Erythroblast (primary cell): ENCODE data around the gene MAML2.

Experiments used
- DNase-seq, 2 experiments: peaks; one replicate each; lab custom pipeline; 2025; lab: John Stamatoyannopoulos, UW
- GATA1 ChIP-seq: IDR thresholded peaks from 2 replicates; pipeline ENCODE4 v1.6.1; 2011; ENCODE audit warnings: low read depth, mild to moderate bottlenecking, control low read depth, low read length, moderate library complexity
- POLR2A ChIP-seq: IDR thresholded peaks from 2 replicates; pipeline ENCODE4 v1.6.1; 2011; ENCODE audit warnings: mild to moderate bottlenecking, low read length

Gene MAML2

DNA sequence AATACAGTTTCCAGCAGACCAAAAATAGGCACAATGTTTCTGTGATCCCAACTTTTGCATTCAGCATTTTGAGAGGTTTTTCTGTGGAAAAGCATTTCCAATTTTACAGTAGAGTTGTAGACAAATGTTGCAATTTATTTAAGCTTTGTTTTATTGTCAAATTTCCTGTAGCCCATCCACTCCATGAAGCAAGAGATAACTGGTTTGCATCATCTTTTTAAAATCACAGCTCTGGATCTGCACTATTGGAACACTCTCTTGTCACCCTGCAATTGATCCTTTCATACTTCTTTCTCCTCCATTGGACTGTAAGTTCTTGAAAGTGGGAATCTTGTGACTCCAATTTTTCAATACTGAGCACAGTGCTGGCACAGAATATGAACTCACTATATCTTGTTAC lies 86.0 kb downstream of the MAML2 start:
- no peak for TF ChIP-seq GATA1
- no peak for TF ChIP-seq POLR2A
- no peak for DNase-seq

DNA sequence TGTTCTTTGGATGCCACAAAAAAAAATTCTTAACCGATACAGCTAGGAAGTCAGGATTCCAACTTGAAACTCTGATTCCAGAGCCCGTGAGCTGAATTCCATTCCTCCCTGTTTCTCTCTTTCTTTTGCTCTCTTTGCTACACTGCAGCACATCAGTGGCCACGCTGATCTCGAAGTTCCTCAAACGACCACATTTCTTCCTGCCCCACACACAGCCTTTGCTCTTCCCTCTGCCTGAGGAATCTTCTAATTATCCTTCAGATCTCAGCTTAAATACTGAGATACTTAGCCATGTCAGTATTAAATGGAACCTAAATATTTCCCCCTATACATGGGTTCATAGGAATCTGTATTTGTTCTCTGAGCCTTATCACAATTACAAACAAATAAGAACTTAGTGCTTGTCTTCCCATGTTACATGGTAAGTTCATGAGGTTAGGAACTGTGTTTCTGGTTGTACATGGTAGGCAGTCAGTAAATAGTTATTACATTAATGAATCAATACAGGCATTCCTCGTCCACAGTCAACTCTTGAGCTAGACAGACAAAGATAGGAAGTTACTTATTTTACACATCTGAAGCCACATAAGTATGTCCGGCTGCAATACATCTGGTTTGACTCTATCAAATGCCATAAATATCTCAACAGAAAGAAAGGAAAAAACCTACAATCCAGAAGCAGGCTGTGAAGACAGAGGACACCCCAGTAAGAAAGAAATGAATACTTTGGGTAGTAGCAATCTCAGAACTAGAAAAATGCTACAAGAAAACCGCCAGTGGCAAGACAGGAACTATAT lies 86.6 kb downstream of the MAML2 start:
- no peak for TF ChIP-seq GATA1
- no peak for TF ChIP-seq POLR2A
- no peak for DNase-seq

DNA sequence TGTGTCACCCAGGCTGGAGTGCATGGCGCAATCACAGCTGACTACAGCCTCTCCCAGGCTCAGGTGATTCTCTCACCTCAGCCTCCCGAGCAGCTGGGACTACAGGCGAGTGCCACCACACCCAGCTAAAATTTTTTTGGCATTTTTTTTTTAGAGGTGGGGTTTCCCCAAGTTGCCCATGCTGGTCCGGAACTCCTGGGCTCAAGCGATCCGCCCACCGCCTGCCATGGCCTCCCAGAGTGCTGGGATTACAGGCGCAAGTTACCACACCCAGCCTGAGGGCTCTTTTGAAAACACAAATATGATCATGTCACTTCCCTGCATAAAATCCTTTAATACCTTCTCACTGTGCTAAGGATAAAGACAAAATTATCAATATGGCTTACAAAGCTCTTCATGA lies 88.1 kb downstream of the MAML2 start:
- no peak for DNase-seq
- TF ChIP-seq POLR2A (no peak), GATA1 (no peak)

DNA sequence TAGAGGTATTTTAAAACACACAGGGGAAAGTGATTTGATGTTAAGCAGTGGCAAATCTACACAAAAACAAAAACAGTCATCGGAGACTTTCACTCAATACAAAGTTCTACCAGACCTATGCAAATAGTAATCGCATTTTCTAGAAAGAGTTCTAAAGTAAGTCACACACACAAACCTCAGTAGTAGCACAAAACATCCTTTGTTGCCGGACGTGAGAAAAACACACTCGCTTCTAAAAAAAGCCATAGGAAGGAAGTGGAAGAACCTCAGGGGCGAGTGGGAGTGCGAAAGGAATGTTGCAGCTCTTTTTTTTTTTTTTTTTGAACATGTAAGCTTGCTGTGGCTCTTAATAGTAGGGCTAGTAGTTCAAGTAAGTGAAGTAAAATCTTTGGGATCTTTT lies 88.9 kb downstream of the MAML2 start:
- TF ChIP-seq GATA1: no peak
- no peak for TF ChIP-seq POLR2A
- DNase-seq: no peak

DNA sequence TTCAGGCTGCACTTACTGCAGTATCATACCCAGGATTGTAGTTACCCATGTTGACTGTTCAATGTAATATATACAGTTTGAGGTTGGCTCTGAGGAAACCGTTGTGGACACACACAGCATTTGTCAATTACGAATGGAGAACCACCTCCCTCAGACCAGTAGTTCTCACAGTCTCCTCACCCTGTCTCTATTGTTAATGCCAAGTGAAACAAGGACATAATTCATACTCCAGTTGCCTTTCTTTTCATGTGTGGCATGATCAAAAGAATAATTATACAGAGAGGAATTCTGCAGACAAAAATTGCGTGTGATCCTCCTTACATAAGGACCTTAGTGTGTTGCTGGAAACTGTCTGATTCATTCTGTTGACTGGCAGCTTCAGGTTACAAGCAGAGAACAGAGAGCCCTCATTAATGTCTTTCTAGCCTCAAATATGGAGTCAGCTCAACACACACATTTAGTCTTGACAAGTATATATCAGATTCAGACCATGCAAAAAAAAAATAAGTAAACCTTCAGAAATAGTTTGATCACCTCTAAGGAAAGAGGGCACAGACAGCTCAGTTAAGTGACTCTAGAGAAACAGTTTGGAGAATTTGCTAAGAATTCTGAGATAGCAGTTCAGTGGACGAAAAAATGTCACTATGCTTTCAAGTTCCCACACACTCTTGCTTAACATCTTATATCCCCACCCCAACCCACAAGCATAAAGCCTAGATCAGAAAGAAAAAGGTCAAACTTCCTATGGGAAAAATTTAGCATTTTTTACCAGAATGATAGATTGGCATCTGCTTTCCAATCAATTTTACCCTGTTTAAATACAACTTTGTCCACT lies 96.1 kb downstream of the MAML2 start:
- no peak for DNase-seq
- no peak for TF ChIP-seq POLR2A

DNA sequence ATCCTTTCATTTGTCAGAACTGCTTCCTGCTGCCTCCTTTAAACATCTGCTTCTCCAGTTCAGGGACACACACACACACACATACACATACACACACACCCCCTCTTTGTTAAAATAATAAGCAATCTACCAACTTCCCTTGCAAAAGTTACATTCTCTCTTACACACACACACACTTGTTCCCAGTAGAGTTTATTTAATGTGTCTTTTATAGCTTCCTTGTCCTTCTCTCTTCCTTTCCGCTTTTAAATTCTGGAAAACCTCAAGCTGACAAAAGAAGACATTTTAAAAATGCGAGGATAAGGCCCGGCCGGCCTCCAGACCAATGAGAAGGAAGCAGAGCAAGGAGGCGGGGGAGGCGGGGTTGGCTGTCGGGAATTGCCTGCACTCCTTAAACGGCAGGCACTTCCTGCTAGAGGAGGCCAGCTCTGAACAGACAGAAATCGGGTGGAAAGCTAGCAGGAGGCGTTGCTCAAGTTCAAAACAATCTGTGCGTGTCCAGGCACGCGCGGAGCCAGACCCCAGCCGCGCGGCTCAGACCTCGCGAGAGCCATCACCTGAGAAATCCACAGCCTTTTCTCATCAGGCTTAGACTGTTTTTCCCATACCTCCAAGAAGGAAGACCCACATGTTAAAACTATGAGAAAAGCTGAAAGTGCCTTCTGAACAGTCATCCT lies 99.9 kb downstream of the MAML2 start:
- peak; percentile 17 for TF ChIP-seq POLR2A
- no peak for TF ChIP-seq GATA1
- DNase-seq: peak; percentile 77 to 85

DNA sequence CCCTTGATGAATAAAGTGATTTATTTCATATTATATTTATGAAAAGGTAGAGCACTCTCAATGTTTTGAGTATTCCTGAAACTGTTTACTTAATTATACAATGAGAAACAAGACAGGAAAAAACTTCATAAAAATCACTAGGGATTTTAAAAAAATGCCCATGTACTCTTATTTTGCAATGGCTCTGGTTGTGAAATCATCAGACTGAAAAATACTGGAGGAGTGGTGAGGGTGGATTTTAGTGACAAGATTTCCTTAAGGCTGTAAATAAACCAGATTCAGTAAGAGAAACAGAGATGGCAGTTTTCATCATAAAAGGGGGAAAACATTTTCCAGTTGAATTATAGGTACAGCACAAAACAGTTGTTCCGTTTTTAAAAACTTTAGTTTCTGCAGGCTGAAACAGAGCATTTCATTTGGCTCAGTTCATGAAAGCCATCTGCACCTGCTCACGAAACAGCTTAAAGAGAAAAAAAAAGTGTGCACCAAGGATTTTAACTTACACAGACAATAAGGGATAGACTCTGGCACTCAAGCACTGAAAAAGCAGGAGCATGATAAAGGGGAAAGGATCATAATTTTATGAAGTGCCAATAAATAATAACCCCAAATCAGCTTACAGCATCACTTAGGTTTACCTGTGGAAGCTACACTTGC lies 100.7 kb downstream of the MAML2 start:
- TF ChIP-seq GATA1 (no peak), POLR2A (no peak)
- no peak for DNase-seq

DNA sequence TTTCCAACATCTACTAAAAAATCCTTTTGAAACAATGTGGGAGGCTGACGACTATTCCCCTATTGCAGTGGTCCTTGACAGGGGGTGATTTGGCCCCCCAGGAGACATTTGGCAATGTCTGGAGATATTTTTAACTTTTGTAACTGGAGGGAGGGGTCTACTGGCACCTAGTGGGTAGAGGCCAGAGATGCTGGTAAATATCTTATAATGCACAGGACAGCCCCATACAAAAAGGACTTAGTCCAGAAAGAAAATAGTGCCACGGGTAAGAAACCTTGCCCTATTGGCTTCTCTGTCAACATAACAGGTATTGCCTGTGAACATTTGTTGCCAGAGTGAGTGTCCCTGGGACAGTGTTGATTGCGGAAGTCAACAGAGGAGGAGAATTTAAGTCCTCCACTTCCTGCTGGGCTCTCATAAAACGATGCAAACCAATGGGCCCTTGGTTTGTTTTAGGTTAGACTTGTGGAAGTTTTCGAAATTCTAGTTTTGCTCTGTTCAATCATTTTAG lies 101.6 kb downstream of the MAML2 start:
- no peak for TF ChIP-seq GATA1
- TF ChIP-seq POLR2A: no peak
- DNase-seq: no peak

DNA sequence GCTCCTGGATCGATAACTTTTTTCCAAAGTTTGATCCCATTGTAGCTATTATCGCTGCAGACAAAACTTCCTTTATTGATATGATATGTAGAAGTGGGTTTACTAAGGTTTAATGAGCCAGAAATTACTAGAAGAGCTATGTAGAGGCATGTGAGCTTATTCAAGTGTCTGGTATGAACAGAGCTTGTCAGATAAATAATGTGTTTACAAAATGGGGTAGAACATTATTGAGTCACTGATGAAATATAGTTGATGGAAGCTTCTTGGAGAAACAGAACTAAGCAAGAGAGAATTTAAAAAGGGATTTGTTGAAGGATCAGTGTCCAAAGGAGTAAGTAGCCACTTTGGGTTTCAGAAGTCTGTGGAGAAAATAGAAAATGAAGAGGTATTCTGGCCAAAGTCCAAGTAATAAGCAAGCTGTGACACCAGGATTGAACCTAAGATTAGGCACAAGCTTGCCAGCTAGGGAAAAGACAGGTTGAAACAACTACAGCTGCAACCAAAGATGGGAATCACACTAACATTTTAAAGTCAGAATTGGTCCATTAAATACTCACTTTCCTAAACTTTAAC lies 104.3 kb downstream of the MAML2 start:
- TF ChIP-seq POLR2A: no peak
- no peak for TF ChIP-seq GATA1
- no peak for DNase-seq

DNA sequence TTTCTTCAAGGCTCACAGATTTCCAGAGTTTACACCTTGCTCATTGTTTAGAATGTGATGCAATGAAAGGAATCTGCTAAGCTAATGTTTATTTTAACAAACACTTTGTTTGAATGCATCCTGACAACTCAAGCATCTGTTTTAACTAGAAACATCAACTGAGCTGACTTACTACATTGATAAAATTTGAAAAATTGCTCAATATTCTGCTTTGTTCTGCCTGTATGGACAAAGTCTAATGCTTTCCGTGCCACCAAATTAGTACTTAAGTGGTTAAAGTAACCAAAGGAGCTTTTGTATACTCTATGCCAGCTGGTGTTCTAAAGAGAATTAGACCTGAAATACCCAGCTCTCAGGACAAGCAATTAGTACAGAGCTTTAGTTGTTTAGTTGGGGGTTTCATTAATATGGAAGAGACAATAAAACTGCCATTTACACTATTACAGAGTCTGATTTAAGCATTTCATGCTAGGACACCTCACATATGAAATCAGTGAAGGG lies 105.2 kb downstream of the MAML2 start:
- no peak for TF ChIP-seq POLR2A
- TF ChIP-seq GATA1: no peak
- no peak for DNase-seq

DNA sequence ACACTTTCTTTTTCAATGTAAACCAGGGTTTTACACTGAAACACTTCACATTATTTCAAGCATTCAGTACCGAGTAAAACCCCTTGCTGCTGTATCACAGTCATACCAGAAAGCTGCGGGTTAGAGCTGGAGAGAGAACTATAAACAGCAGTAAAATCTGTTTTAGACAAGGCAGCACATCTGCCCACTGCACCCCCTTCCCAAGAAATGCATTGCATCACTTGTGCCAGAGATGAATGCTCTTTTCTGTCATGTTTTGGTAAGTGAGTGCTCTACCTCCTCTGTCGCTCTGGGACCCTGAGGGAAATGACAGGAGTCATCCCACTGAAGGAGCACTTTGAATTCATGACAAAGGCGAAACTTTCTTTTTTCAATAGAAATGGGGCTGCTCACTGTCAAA lies 107.2 kb downstream of the MAML2 start:
- no peak for DNase-seq
- TF ChIP-seq POLR2A (no peak), GATA1 (no peak)

DNA sequence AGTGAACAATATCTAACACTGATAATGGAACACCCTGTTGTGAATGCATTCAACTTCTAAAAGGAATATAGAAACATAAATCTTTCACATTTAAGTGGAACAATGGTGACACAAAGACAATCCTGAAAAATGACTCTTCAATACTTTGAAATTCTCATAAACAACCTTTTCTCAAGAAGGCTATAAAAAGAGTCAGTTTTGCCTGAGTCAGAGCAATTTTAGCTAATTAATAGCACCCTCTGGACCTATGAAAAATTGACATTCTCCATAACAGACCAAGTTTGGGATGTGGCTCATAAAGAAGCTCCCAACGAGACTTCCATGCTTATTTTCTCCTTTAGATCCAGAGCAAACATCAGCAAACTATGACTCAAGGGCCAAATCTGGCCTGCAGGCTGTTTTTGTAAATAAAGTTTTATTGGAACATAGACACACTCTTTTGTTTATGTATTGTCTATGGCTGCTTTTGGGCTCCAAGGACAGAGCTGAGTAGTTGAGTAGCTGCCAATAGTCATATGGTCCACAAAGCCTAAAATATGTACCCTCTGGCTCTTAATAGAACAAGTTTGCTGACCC lies 108.0 kb downstream of the MAML2 start:
- TF ChIP-seq GATA1: no peak
- TF ChIP-seq POLR2A: no peak
- no peak for DNase-seq
